GM21381 (cell line): ENCODE results near the gene EXOC3L4.
"Not testable (repeated sequence)": the region's sequence is repeated elsewhere in the genome, so short reads cannot be mapped to it uniquely, and the experiment has no call there.

Experiments used
- ATAC-seq: cut with Tn5 transposase; IDR thresholded peaks from one replicate; pipeline ENCODE4 v1.9.1; 2021; ENCODE audit warnings: mild to moderate bottlenecking, moderate library complexity; ENCODE audit not compliant: unreplicated experiment

The EXOC3L4 gene

GRCh38 chr14:103142721-103143302 is 48.3 kb downstream of the EXOC3L4 start:
- ATAC-seq, result no peak

GRCh38 chr14:103143506-103143905 is 49.0 kb downstream of the EXOC3L4 start:
- ATAC-seq, result no peak

- ATAC-seq, result no peak
Observed at GRCh38 chr14:103144085-103144484, 49.6 kb downstream of the EXOC3L4 start.

- no peak for ATAC-seq
Observed at GRCh38 chr14:103146141-103146709, 51.7 kb downstream of the EXOC3L4 start.

- ATAC-seq, result no peak
Observed at GRCh38 chr14:103149351-103150237, 55.1 kb downstream of the EXOC3L4 start.

GRCh38 chr14:103151270-103151945 is 56.9 kb downstream of the EXOC3L4 start:
- no peak for ATAC-seq

- ATAC-seq, result no peak
Observed at GRCh38 chr14:103155010-103155409, 60.5 kb downstream of the EXOC3L4 start.

GRCh38 chr14:103155416-103155815 is 60.9 kb downstream of the EXOC3L4 start:
- ATAC-seq, result not testable (repeated sequence)

GRCh38 chr14:103155826-103156394 is 61.4 kb downstream of the EXOC3L4 start:
- ATAC-seq, result no peak

- no peak for ATAC-seq
Observed at GRCh38 chr14:103156651-103157378, 62.3 kb downstream of the EXOC3L4 start.

GRCh38 chr14:103157969-103158368 is 63.4 kb downstream of the EXOC3L4 start:
- no peak for ATAC-seq

- no peak for ATAC-seq
Observed at GRCh38 chr14:103158688-103159087, 64.2 kb downstream of the EXOC3L4 start.
